Measurements from ENCODE around the gene SLC2A13.
"Not testable (repeated sequence)": the region's sequence is repeated elsewhere in the genome, so short reads cannot be mapped to it uniquely, and the experiment has no call there.

Gene SLC2A13

GRCh38 chr12:40038619-40039018 is 67.3 kb downstream of the SLC2A13 start:
- no peak for DNase-seq (ENCODE audit: low read depth)

DNA sequence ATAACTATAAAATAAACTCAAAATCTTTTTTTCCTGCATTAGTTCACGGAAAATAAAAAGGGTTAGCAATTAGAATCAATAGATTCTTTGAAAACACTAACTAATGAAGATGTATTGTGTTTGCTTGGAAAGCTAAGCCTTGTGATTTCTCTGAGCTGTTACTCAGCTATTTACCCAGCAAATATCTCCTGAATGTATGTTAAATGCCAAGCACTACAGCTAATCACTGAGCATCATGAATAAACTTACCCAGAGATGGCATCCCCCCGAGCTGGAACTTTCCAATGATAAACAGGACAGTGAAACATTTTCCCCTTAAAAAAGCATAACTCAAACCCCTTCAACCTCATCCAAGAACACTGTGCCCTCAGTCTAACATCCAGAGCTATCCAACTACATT is 71.2 kb downstream of the SLC2A13 start:
- DNase-seq (ENCODE audit: low read depth), result no peak

- no peak for DNase-seq (ENCODE audit: low read depth)
These were observed 71.7 kb downstream of the SLC2A13 start for GRCh38 chr12:40034156-40034555.

GRCh38 chr12:40033242-40033630 is 72.6 kb downstream of the SLC2A13 start:
- no peak for DNase-seq (ENCODE audit: low read depth)

DNA sequence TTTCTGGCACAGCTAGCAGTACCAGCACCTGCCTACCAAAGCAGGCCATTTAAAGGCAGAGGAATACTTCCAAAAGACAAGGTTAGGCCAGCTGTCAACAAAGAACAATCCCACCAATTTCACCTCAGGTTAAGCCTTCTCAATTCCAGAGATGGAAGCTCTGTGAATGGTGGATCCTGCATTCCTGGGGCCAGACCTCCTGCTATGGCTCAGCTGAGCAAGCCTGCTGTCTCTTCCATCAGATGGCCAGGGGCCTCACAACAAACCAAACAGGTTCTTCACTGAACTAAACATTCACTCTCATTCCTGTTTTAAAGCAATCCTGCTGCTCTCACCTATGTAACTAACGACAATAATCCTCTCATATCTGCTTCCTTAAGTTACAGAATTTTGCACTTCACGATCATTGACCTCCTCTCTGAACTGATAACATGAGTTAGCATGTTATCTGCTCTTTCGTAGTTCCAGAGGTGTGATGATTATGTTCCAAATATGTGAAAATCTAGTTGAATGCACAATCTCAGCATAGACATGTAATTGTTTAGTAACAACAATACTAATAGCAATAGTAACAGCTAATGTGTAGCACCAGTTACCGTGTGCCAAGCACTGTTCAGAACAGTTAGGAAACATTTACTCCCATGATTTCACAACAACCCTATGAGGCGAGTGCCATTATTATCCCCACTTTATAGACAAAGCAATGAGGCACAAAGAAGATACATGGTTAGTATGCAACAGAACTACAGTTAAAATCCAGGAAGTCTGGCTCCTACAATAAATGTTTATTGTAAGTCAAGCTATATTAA is 73.2 kb downstream of the SLC2A13 start:
- no peak for DNase-seq (ENCODE audit: low read depth)

DNA sequence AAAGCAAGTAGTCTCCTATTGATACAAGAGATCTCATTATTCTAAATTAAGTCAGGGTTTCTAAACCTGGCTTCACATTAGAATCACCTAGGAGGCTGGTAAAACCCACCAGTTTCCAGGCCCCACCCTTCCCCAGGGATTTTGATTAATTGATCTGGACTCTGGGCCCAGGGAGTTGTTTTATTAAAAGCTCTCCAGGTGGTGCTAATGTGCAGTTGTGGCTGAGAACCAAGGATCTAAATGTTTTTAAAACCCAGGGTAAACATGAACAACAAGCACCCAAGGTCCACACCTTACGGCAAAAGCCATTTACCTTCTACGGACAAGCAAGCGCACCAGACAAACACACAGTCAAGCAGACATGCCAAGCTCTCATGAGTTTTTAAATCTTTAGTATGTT is 73.9 kb downstream of the SLC2A13 start:
- DNase-seq (ENCODE audit: low read depth), result no peak

DNA sequence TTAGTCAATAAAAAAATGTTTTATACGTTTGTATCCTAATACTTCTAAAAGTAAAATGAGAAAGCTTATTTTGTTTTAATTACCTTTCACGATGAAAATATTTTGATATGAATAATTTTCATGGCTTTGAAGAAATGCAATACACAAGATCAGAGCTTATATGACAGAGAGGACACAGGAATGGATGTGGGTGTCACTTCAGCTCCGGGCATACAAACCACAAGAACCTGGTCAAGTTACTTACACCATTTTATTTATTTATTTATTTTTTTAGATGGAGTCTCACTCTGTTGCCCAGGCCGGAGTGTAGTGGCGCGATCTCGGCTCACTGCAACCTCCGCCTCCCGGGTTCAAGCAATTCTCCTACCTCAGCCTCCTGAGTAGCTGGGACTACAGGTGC is 74.9 kb downstream of the SLC2A13 start:
- DNase-seq (ENCODE audit: low read depth), result not testable (repeated sequence)

GRCh38 chr12:40028296-40028695 is 77.6 kb downstream of the SLC2A13 start:
- DNase-seq (ENCODE audit: low read depth), result no peak

DNA sequence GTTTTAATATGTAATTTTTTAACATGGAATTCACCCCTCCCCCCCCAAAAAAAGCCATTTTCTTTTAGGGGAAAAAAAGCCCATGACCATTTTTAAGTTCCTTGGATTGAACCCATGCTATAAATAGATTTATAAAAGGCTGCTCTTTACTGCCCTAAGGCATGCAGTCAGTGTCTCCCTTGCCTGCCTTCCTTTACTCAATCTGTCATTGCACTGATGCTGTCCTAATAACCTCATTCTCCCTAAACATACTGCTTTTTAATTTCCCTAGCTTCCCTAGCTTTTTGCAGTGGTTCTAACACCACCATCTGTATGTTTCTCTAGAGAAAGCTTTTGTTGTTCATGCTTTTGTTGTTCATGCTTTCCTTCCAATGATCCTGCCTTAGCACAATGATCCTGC is 83.0 kb downstream of the SLC2A13 start:
- no peak for DNase-seq (ENCODE audit: low read depth)

DNA sequence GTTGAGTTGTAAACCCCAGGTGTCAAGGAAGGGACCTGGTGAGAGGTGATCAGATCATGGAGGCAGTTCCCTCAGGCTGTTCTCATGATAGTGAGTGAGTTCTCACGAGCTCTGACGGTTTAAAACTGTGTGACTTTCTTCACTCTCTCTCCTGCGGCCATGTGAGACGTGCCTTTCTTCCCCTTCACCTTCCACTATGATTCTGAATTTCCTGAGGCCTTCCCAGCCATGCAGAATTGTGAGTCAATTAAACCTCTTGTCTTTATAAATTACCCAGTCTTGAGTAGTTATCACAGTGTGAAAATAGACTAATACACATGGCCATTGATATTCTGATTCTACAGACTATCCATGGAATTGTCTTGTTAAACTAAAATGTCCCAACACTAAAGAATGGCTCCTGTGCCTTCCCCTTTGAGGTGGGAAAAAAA is 85.6 kb downstream of the SLC2A13 start:
- DNase-seq (ENCODE audit: low read depth), result no peak

GRCh38 chr12:40017488-40017887 is 88.4 kb downstream of the SLC2A13 start:
- DNase-seq (ENCODE audit: low read depth), result no peak

DNA sequence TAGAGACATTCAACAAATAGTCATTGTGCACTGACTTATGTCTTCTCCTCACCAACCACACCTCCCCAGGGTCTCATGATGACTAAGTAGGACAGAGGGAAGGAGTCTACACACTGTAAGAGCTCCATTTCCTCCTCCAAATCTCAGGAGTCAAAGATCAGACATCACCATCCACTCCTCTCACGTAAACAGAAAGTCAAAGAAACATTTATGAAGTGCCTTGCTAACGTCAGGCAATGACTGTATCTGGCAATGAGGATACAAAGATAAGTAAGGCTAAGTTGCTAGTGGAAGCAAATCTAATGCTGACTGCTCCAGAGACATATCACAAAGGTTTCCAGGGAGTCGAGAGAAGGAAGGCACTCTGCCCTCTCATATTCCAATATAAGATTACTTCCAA is 88.9 kb downstream of the SLC2A13 start:
- DNase-seq (ENCODE audit: low read depth), result no peak

- no peak for DNase-seq (ENCODE audit: low read depth)
These were observed 90.0 kb downstream of the SLC2A13 start for GRCh38 chr12:40015881-40016280.

- no peak for DNase-seq (ENCODE audit: low read depth)
These were observed 90.5 kb downstream of the SLC2A13 start for GRCh38 chr12:40015345-40015744.

- no peak for DNase-seq (ENCODE audit: low read depth)
These were observed 92.0 kb downstream of the SLC2A13 start for GRCh38 chr12:40013847-40014246.

DNA sequence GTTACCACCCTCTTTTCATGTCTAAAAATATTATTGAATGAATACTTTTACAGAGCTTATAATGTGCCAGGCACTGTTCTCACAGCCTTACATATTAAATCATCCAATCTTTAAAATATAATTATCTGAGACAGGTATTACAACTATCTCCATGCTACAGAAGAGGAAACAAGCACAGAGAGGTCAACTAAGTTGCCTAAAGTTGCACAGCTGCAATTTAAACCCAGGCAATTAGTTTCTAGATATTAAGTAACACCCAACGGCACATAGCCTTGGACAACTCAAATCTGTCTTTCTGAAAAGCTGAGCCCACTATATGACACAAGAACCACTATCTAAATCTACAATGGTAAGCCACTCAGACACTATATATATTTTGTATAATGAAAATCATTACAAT is 92.6 kb downstream of the SLC2A13 start:
- no peak for DNase-seq (ENCODE audit: low read depth)

DNA sequence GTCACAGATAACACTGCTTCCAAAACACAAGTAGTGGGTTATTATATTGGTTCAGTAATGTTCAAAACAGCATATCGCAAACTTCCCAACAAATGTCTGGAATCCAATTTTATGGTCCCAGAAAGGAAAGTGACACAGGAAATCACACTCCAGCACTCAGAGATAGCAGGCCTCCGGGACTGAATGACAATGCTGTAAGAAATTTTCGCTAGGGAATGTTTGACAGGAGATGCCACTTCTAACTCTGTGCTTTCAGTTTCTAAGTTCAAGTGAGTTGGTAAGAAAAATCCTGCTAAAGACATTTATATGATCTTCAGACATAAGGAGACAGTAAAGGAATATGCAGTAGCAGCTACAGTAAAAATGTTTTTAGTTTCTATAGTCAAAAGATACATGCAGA is 93.2 kb downstream of the SLC2A13 start:
- no peak for DNase-seq (ENCODE audit: low read depth)

DNA sequence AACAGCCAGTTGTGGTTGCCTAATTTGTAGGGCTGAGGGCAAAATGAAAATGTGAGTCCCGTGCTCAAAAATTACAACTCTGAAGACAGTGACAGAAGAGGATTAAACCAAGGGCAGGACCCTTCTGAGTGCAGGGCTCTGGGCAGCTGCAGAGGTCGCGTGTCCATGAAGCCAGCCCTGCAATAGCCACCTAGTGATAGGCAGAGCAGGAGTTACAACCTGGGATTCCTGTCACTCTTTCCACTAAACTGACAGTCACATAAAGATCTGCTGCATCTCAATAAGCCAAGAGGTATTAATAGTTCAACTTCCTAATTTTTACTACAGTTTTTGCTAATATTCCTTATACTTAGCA is 94.1 kb downstream of the SLC2A13 start:
- DNase-seq (ENCODE audit: low read depth), result no peak

DNA sequence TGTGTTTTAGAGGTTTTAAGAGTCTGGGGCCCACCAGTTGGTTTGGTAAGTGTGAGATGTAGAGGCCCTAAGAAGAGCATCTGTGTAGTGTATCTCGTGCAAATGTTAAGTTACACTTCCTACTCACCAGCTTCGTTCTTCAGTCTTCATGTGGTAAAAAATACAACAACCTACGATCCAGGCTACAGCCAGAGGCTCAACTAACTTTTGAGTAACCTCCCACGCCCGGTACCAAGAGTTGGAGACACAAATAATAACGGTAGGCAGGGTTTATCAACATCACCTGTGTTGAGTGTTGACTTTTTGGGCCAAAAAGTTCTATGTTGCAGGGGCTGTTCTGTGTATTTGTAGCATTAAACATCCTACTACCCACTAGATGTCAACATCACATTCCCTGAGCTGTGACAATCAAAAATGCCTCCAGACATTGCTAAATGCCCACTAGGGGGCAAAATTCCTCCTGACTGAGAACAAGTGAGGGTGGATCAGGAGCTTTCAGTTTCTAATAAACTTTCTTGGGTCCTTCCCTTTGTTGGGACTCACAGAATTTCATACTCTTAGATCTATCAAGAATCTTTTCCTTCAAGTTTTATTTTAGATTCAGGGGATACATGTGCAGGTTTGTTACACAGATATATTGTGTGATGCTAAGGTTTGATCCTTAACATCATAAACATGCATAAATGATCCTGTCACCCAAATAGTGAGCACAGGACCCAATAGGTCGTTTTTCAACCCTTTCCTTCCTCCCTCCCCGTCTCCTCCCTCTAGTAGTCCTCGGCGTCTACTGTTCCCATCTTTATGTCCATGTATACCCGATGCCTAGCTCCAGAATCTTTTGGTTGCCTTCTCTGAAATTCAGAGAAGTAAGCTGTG is 94.7 kb downstream of the SLC2A13 start:
- DNase-seq (ENCODE audit: low read depth), result peak; percentile 24

DNA sequence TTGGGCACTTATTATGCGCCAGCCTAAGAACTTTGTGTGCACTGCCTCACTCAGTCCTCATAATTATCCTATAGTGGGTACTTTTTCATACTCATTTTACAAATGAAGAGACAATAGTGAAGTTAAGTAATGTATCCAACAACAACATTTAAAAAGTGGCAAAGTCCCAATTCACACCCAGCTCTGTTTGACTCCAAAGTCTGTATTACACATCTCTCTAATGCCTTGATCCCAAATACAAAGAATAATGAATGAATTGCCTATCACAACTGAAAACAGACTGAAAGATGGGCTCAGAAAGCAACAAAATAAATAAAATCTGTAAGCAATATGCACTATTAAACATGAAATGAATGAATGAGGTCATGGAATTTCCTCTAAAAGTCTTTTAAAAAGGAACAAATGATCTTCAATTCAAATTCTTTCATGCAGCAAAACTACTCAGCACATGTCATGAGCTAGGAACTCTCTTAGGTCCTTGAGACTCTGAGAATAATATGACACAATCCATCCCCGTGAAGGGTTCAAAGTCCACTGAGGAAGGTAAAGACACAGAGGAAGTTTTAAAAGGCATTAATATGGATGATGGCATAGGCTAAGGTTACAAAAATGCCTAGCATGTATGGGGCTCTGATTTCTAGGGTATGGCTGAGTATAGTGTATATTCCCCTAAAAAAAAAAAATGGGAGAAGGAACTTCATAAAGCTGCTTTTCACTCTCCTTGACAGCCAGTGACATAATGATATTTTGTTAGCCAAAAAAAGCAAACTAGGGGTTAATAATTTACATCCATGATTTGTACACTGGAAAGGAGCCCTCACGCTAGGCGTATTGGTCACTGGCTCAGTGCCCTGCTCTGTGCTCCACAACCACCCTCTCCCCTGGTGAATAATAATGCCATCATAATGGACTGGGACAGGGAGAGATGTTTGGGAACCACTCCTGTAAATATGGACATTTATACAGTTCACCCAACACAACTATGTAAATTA is 103.4 kb downstream of the SLC2A13 start:
- no peak for DNase-seq (ENCODE audit: low read depth)

- DNase-seq (ENCODE audit: low read depth), result no peak
These were observed 104.5 kb downstream of the SLC2A13 start for GRCh38 chr12:40001406-40001805.

DNA sequence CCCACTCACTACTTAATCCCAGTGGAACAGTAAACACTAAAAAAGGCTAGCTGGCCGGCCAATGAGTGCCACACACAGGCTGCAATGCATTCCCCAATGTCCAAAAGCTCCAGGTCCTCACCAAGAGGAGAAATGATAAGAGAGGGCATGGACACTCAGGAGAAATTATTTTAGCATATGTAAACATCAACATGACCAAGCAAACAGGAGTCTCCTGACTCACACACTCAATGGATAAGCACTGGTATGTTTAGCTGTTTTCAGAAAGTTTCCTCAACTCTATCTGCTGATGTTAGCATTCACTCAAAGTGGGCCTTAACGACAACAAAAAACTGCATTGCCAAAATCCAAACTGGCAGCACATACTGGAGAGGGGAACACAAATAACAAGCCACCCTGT is 105.0 kb downstream of the SLC2A13 start:
- no peak for DNase-seq (ENCODE audit: low read depth)

All from stimulated activated CD8-positive, alpha-beta memory T cell treated with anti-CD3 and anti-CD28 coated beads, Interleukin-15, amount 100 ng/mL, for 1 hour (primary cell).